ENCODE measurements around the gene CDK5RAP2. TPM values are rescaled to one million over a fixed set of nuclear protein-coding genes. Genes with fewer than 3 reads are reported as not detected.

Gene CDK5RAP2
- polyA plus RNA-seq, 1 donor, result 42.0 TPM

DNA sequence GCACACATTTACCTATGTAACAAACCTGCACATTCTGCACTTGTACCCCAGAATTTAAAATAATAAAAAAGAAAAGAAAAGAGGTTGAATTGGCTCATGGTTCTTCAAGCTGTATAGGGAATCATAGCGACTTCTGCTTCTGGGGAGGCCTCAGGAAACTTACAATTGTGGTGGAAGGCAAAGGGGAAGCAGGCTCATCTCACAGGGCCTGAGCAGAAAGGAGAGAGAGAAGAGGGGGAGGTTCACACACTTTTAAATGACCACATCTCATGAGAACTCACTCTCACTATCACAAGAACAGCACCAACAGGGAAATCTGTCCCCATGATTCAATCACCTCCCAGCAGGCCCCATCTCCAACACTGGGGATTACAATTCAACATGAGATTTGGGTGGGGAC, 214.6 kb downstream of the CDK5RAP2 start:
- Histone ChIP-seq H3K27me3 (ENCODE audit: control insufficient read depth, insufficient read depth, low read length) (no peaks in the 10 kb centered on the region), H3K9me3 (ENCODE audit: control insufficient read depth, low read depth, low read length) (no peaks in the 10 kb centered on the region), H3K27ac (ENCODE audit: low read length) (no peak overlapping the region), H3K36me3 (ENCODE audit: control insufficient read depth, insufficient read depth, low read length) (no peaks in the 10 kb centered on the region), H3K4me3 (ENCODE audit: low read length) (no peak overlapping the region), H3K4me1 (ENCODE audit: control insufficient read depth, insufficient read depth, low read length) (no peaks in the 10 kb centered on the region)
- 71% methylated on average over 1 of the region's 1 CpG for WGBS (ENCODE audit: insufficient coverage, low lambda C conversion rate)
- DNase-seq, result no peak

DNA sequence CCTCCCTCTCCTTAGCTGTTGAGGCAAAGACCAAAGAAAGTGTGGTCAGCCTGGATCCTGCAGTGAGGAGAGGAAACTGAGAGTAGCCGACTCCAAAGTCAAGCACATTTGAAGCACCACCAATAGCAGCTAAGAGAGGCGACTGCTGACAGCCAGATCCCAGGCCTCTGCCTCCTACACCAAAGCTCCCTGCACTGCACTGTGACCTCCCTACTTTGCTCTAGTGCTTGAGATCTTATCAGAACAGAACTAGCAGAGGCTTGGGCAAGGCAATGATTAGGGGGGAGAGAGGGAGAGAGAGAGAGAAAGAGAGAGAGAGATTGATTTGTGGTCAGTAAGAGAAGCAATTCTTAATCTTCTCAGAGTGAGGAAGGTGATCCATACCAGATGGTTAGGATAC, 216.3 kb downstream of the CDK5RAP2 start:
- H3K36me3 ChIP-seq (ENCODE audit: control insufficient read depth, insufficient read depth, low read length), result no peaks in the 10 kb centered on the region
- no peak overlapping the region for H3K27ac ChIP-seq (ENCODE audit: low read length)
- no peak overlapping the region for H3K4me3 ChIP-seq (ENCODE audit: low read length)
- no CpG with 5 or more reads among the region's 2 CpGs for WGBS (ENCODE audit: insufficient coverage, low lambda C conversion rate)
- H3K4me1 ChIP-seq (ENCODE audit: control insufficient read depth, insufficient read depth, low read length), result no peaks in the 10 kb centered on the region
- DNase-seq, result no peak
- no peaks in the 10 kb centered on the region for H3K27me3 ChIP-seq (ENCODE audit: control insufficient read depth, insufficient read depth, low read length)
- no peaks in the 10 kb centered on the region for H3K9me3 ChIP-seq (ENCODE audit: control insufficient read depth, low read depth, low read length)

DNA sequence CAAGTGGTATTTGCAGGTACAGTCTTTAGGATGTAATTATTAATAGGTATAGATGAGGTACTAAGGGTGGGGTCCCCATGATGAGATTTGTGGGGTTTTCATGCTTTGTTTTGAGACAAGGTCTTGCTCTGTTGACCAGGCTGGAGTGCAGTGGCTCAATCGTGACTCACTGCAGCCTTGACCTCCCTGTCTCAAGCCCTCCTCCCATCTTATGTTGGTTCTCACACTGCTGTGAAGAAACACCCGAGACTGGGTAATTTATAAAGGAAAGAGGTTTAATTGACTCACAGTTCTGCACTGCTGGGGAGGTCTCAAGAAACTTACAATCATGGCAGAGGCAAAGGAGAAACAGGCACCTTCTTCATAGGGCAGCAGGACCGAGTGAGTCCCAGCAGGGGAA, 217.5 kb downstream of the CDK5RAP2 start:
- Histone ChIP-seq H3K9me3 (ENCODE audit: control insufficient read depth, low read depth, low read length) (no peaks in the 10 kb centered on the region), H3K27ac (ENCODE audit: low read length) (no peak overlapping the region), H3K4me3 (ENCODE audit: low read length) (no peak overlapping the region), H3K4me1 (ENCODE audit: control insufficient read depth, insufficient read depth, low read length) (no peaks in the 10 kb centered on the region), H3K36me3 (ENCODE audit: control insufficient read depth, insufficient read depth, low read length) (no peaks in the 10 kb centered on the region), H3K27me3 (ENCODE audit: control insufficient read depth, insufficient read depth, low read length) (no peaks in the 10 kb centered on the region)
- DNase-seq, result no peak
- no CpG with 5 or more reads among the region's 3 CpGs for WGBS (ENCODE audit: insufficient coverage, low lambda C conversion rate)

GRCh38 chr9:120361551-120361950, 218.4 kb downstream of the CDK5RAP2 start:
- Histone ChIP-seq H3K27me3 (ENCODE audit: control insufficient read depth, insufficient read depth, low read length) (no peaks in the 10 kb centered on the region), H3K36me3 (ENCODE audit: control insufficient read depth, insufficient read depth, low read length) (no peaks in the 10 kb centered on the region), H3K9me3 (ENCODE audit: control insufficient read depth, low read depth, low read length) (no peaks in the 10 kb centered on the region), H3K27ac (ENCODE audit: low read length) (no peak overlapping the region), H3K4me1 (ENCODE audit: control insufficient read depth, insufficient read depth, low read length) (no peaks in the 10 kb centered on the region), H3K4me3 (ENCODE audit: low read length) (no peak overlapping the region)
- no peak for DNase-seq
- 95% methylated on average over 4 of the region's 4 CpGs for WGBS (ENCODE audit: insufficient coverage, low lambda C conversion rate)

DNA sequence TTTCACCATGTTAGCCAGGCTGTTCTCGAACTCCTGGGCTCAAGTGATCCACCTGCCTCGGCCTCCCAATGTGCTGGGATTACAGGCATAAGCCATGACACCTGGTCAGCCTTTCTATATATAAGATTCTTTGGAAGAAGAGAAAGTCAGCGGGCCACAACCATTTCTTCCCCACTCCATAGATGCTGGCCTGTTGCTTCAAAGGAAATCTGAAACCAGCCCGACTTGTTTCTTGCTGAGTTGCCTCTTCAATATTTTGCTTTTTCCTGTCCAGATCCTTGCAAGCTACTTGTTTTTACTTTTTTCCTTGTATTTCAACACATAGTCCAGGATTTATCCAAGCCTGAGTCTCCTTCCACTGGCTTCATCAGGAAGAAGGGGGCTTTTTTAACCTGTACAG, 219.5 kb downstream of the CDK5RAP2 start:
- H3K36me3 ChIP-seq (ENCODE audit: control insufficient read depth, insufficient read depth, low read length), result no peaks in the 10 kb centered on the region
- no peaks in the 10 kb centered on the region for H3K4me1 ChIP-seq (ENCODE audit: control insufficient read depth, insufficient read depth, low read length)
- no peaks in the 10 kb centered on the region for H3K27me3 ChIP-seq (ENCODE audit: control insufficient read depth, insufficient read depth, low read length)
- H3K9me3 ChIP-seq (ENCODE audit: control insufficient read depth, low read depth, low read length), result no peaks in the 10 kb centered on the region
- H3K4me3 ChIP-seq (ENCODE audit: low read length), result no peak overlapping the region
- 90% methylated on average over 2 of the region's 4 CpGs for WGBS (ENCODE audit: insufficient coverage, low lambda C conversion rate)
- no peak overlapping the region for H3K27ac ChIP-seq (ENCODE audit: low read length)
- DNase-seq, result no peak

GRCh38 chr9:120360046-120360445, 219.9 kb downstream of the CDK5RAP2 start:
- H3K36me3 ChIP-seq (ENCODE audit: control insufficient read depth, insufficient read depth, low read length), result no peaks in the 10 kb centered on the region
- H3K27me3 ChIP-seq (ENCODE audit: control insufficient read depth, insufficient read depth, low read length), result no peaks in the 10 kb centered on the region
- H3K27ac ChIP-seq (ENCODE audit: low read length), result no peak overlapping the region
- H3K4me3 ChIP-seq (ENCODE audit: low read length), result no peak overlapping the region
- no peaks in the 10 kb centered on the region for H3K9me3 ChIP-seq (ENCODE audit: control insufficient read depth, low read depth, low read length)
- H3K4me1 ChIP-seq (ENCODE audit: control insufficient read depth, insufficient read depth, low read length), result no peaks in the 10 kb centered on the region
- 100% methylated on average over 1 of the region's 4 CpGs for WGBS (ENCODE audit: insufficient coverage, low lambda C conversion rate)
- DNase-seq, result no peak

DNA sequence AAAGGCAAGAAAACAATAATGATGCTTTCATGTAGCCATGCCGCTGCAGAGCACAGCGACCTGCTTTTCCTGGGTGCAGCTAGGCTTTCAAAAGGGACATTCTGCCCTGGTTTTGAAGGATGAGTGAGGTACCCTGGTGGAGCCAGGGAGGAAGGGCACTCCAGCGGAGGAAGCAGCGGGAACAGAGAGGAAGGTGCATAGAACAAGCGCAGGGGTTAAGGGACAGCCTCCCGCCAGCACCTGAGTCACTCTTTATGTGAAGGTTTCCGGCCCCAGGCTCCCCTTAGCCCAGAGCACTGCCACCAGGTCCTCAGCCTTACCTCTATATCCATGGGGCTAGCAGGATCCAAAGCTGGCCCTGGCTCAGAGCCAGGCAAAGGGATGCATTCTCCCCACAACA, 221.1 kb downstream of the CDK5RAP2 start:
- no peak for DNase-seq
- Histone ChIP-seq H3K4me3 (ENCODE audit: low read length) (no peak overlapping the region), H3K36me3 (ENCODE audit: control insufficient read depth, insufficient read depth, low read length) (no peaks in the 10 kb centered on the region), H3K27ac (ENCODE audit: low read length) (no peak overlapping the region), H3K9me3 (ENCODE audit: control insufficient read depth, low read depth, low read length) (no peaks in the 10 kb centered on the region), H3K4me1 (ENCODE audit: control insufficient read depth, insufficient read depth, low read length) (no peaks in the 10 kb centered on the region), H3K27me3 (ENCODE audit: control insufficient read depth, insufficient read depth, low read length) (no peaks in the 10 kb centered on the region)
- WGBS (ENCODE audit: insufficient coverage, low lambda C conversion rate), result no CpG with 5 or more reads among the region's 7 CpGs

GRCh38 chr9:120353506-120353905, 226.5 kb downstream of the CDK5RAP2 start:
- Histone ChIP-seq H3K4me3 (ENCODE audit: low read length) (no peak overlapping the region), H3K9me3 (ENCODE audit: control insufficient read depth, low read depth, low read length) (no peaks in the 10 kb centered on the region), H3K27ac (ENCODE audit: low read length) (no peak overlapping the region), H3K36me3 (ENCODE audit: control insufficient read depth, insufficient read depth, low read length) (no peaks in the 10 kb centered on the region), H3K4me1 (ENCODE audit: control insufficient read depth, insufficient read depth, low read length) (no peaks in the 10 kb centered on the region), H3K27me3 (ENCODE audit: control insufficient read depth, insufficient read depth, low read length) (peaks cover 2% of the 10 kb centered on the region)
- WGBS (ENCODE audit: insufficient coverage, low lambda C conversion rate), result 66% methylated on average over 2 of the region's 5 CpGs
- DNase-seq, result peak in 1 of 2 donors; percentile 10

DNA sequence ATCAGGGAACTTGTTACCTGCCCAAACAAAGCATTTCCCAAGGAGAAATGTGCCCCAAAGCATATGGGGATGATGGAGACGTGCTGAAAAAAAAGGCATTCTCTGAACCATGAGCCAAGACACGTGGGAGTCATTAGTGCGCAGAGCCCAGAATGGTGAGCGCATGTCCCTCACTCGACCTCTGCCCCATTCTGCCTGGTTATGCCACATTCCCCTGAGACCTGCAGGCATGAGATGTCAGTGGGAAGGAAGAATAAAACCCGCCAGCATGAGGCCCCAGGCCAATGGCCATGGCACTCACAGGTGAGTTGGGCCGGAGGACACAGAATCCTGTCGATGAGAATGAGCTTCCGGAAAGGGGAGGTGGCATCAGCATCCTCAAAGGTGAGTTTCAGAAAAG, 228.9 kb downstream of the CDK5RAP2 start:
- 100% methylated on average over 1 of the region's 9 CpGs for WGBS (ENCODE audit: insufficient coverage, low lambda C conversion rate)
- DNase-seq, result no peak
- H3K4me3 ChIP-seq (ENCODE audit: low read length), result no peak overlapping the region

GRCh38 chr9:120350596-120350995, 229.4 kb downstream of the CDK5RAP2 start:
- Histone ChIP-seq H3K27me3 (ENCODE audit: control insufficient read depth, insufficient read depth, low read length) (peaks cover 2% of the 10 kb centered on the region), H3K27ac (ENCODE audit: low read length) (no peak overlapping the region), H3K9me3 (ENCODE audit: control insufficient read depth, low read depth, low read length) (no peaks in the 10 kb centered on the region), H3K36me3 (ENCODE audit: control insufficient read depth, insufficient read depth, low read length) (no peaks in the 10 kb centered on the region), H3K4me3 (ENCODE audit: low read length) (no peak overlapping the region), H3K4me1 (ENCODE audit: control insufficient read depth, insufficient read depth, low read length) (no peaks in the 10 kb centered on the region)
- no peak for DNase-seq
- WGBS (ENCODE audit: insufficient coverage, low lambda C conversion rate), result no CpG with 5 or more reads among the region's 4 CpGs

More for the DNA sequence above, 228.9 kb downstream of the CDK5RAP2 start:
- H3K27ac ChIP-seq (ENCODE audit: low read length), result no peak overlapping the region
- H3K27me3 ChIP-seq (ENCODE audit: control insufficient read depth, insufficient read depth, low read length), result peaks cover 2% of the 10 kb centered on the region
- no peaks in the 10 kb centered on the region for H3K36me3 ChIP-seq (ENCODE audit: control insufficient read depth, insufficient read depth, low read length)
- H3K4me1 ChIP-seq (ENCODE audit: control insufficient read depth, insufficient read depth, low read length), result no peaks in the 10 kb centered on the region
- no peaks in the 10 kb centered on the region for H3K9me3 ChIP-seq (ENCODE audit: control insufficient read depth, low read depth, low read length)

DNA sequence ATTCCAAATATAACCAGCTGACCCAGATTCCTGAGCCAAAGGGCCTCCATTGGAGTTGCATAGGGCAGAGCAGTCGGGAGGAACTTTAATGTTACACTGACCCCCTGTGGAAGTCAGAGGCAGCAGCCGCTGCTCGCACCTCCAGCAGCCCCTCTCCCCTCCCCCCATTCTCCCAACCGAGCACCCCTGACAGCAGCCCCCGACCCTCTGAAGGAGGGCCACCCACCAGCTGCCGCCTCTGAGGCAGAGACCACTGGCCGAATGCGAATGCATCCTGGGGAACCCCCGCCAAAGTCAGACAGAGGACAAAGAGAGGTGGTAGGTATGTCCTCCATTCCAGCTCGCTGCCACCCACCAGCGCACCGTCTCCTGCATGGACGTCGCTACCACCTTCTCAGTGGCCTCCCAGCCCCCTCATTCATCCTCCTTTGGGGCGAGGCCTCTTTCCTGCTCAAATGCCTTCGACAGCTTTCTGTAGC, 231.0 kb downstream of the CDK5RAP2 start:
- Histone ChIP-seq H3K9me3 (ENCODE audit: control insufficient read depth, low read depth, low read length) (no peaks in the 10 kb centered on the region), H3K36me3 (ENCODE audit: control insufficient read depth, insufficient read depth, low read length) (no peaks in the 10 kb centered on the region), H3K4me1 (ENCODE audit: control insufficient read depth, insufficient read depth, low read length) (no peaks in the 10 kb centered on the region), H3K27ac (ENCODE audit: low read length) (no peak overlapping the region), H3K27me3 (ENCODE audit: control insufficient read depth, insufficient read depth, low read length) (peaks cover 2% of the 10 kb centered on the region), H3K4me3 (ENCODE audit: low read length) (no peak overlapping the region)
- no CpG with 5 or more reads among the region's 16 CpGs for WGBS (ENCODE audit: insufficient coverage, low lambda C conversion rate)
- peak; percentile 16 to 29 for DNase-seq
